ENCODE data around the gene ELFN2. TPM values are rescaled to one million over a fixed set of nuclear protein-coding genes. Genes with fewer than 3 reads are reported as not detected.

ELFN2 gene
- total RNA-seq, 1 donor, result under 0.01 TPM

- DNase-seq (ENCODE audit: low read depth in 2 of 3, low spot score in 2 of 3), result no peak
Observed at GRCh38 chr22:37455896-37456295, 28.6 kb upstream of the ELFN2 start.

GRCh38 chr22:37454857-37455686 is 27.8 kb upstream of the ELFN2 start:
- DNase-seq (ENCODE audit: low read depth in 2 of 3, low spot score in 2 of 3), result peak in 1 of 3 donors; percentile 47

GRCh38 chr22:37453696-37454095 is 26.4 kb upstream of the ELFN2 start:
- DNase-seq (ENCODE audit: low read depth in 2 of 3, low spot score in 2 of 3), result no peak

GRCh38 chr22:37451218-37451617 is 23.9 kb upstream of the ELFN2 start:
- DNase-seq (ENCODE audit: low read depth in 2 of 3, low spot score in 2 of 3), result no peak

GRCh38 chr22:37449331-37450001 is 22.2 kb upstream of the ELFN2 start:
- DNase-seq (ENCODE audit: low read depth in 2 of 3, low spot score in 2 of 3), result peak in 2 of 3 donors; percentile 29 to 49

- no peak for DNase-seq (ENCODE audit: low read depth in 2 of 3, low spot score in 2 of 3)
Observed at GRCh38 chr22:37448516-37449127, 21.3 kb upstream of the ELFN2 start.

- DNase-seq (ENCODE audit: low read depth in 2 of 3, low spot score in 2 of 3), result no peak
Observed at GRCh38 chr22:37445501-37445900, 18.2 kb upstream of the ELFN2 start.

- no peak for DNase-seq (ENCODE audit: low read depth in 2 of 3, low spot score in 2 of 3)
Observed at GRCh38 chr22:37443977-37444376, 16.7 kb upstream of the ELFN2 start.

- DNase-seq (ENCODE audit: low read depth in 2 of 3, low spot score in 2 of 3), result no peak
Observed at GRCh38 chr22:37443086-37443485, 15.8 kb upstream of the ELFN2 start.

GRCh38 chr22:37442537-37442936 is 15.3 kb upstream of the ELFN2 start:
- DNase-seq (ENCODE audit: low read depth in 2 of 3, low spot score in 2 of 3), result no peak

GRCh38 chr22:37442135-37442534 is 14.9 kb upstream of the ELFN2 start:
- DNase-seq (ENCODE audit: low read depth in 2 of 3, low spot score in 2 of 3), result no peak

GRCh38 chr22:37440875-37441274 is 13.6 kb upstream of the ELFN2 start:
- no peak for DNase-seq (ENCODE audit: low read depth in 2 of 3, low spot score in 2 of 3)

- DNase-seq (ENCODE audit: low read depth in 2 of 3, low spot score in 2 of 3), result no peak
Observed at GRCh38 chr22:37439347-37439746, 12.1 kb upstream of the ELFN2 start.

GRCh38 chr22:37435970-37436603 is 8.8 kb upstream of the ELFN2 start:
- no peak for DNase-seq (ENCODE audit: low read depth in 2 of 3, low spot score in 2 of 3)

GRCh38 chr22:37433786-37434185 is 6.5 kb upstream of the ELFN2 start:
- no peak for DNase-seq (ENCODE audit: low read depth in 2 of 3, low spot score in 2 of 3)

GRCh38 chr22:37432708-37433054 is 5.4 kb upstream of the ELFN2 start:
- no peak for DNase-seq (ENCODE audit: low read depth in 2 of 3, low spot score in 2 of 3)

GRCh38 chr22:37431801-37432707 is 4.8 kb upstream of the ELFN2 start:
- no peak for DNase-seq (ENCODE audit: low read depth in 2 of 3, low spot score in 2 of 3)

- DNase-seq (ENCODE audit: low read depth in 2 of 3, low spot score in 2 of 3), result no peak
Observed at GRCh38 chr22:37431366-37431765, 4.1 kb upstream of the ELFN2 start.

- no peak for DNase-seq (ENCODE audit: low read depth in 2 of 3, low spot score in 2 of 3)
Observed at GRCh38 chr22:37430941-37431340, 3.7 kb upstream of the ELFN2 start.
